GM18517 (cell line): ENCODE measurements around the gene DNAH11.
"Not testable (repeated sequence)": the region's sequence is repeated elsewhere in the genome, so short reads cannot be mapped to it uniquely, and the experiment has no call there.

Source experiments
- ATAC-seq: cut with Tn5 transposase; IDR thresholded peaks from one replicate; pipeline ENCODE4 v1.9.1; 2021; ENCODE audit warnings: mild to moderate bottlenecking, moderate library complexity; ENCODE audit not compliant: unreplicated experiment

Gene DNAH11

GRCh38 chr7:21542891-21543527 lies at the start of gene DNAH11:
DNAH11 (plus strand) TSS chr7:21543039; CDS start chr7:21543246, 207 bp downstream.
- no peak for ATAC-seq

GRCh38 chr7:21495731-21496130 lies 47.1 kb upstream of the DNAH11 start:
- no peak for ATAC-seq

GRCh38 chr7:21497072-21497471 lies 45.8 kb upstream of the DNAH11 start:
- ATAC-seq: no peak

GRCh38 chr7:21500117-21500832 lies 42.6 kb upstream of the DNAH11 start:
- ATAC-seq: no peak

GRCh38 chr7:21504021-21504420 lies 38.8 kb upstream of the DNAH11 start:
- ATAC-seq: no peak

GRCh38 chr7:21507627-21508343 lies 35.1 kb upstream of the DNAH11 start:
- ATAC-seq: no peak

- no peak for ATAC-seq
Measured at GRCh38 chr7:21508538-21508937, 34.3 kb upstream of the DNAH11 start.

GRCh38 chr7:21514062-21514461 lies 28.8 kb upstream of the DNAH11 start:
- no peak for ATAC-seq

GRCh38 chr7:21524680-21525079 lies 18.2 kb upstream of the DNAH11 start:
- ATAC-seq: no peak

GRCh38 chr7:21526007-21526406 lies 16.8 kb upstream of the DNAH11 start:
- ATAC-seq: no peak

GRCh38 chr7:21526448-21526847 lies 16.4 kb upstream of the DNAH11 start:
- no peak for ATAC-seq

GRCh38 chr7:21532485-21532884 lies 10.4 kb upstream of the DNAH11 start:
- not testable (repeated sequence) for ATAC-seq

GRCh38 chr7:21533646-21534045 lies 9.2 kb upstream of the DNAH11 start:
- not testable (repeated sequence) for ATAC-seq

- ATAC-seq: not testable (repeated sequence)
Measured at GRCh38 chr7:21536445-21537118, 6.3 kb upstream of the DNAH11 start.

GRCh38 chr7:21538936-21539495 lies 3.8 kb upstream of the DNAH11 start:
- no peak for ATAC-seq

- ATAC-seq: no peak
Measured at GRCh38 chr7:21543528-21544302, 876 bp downstream of the DNAH11 start.

GRCh38 chr7:21544303-21544656 lies 1.4 kb downstream of the DNAH11 start:
- ATAC-seq: no peak

GRCh38 chr7:21544715-21545114 lies 1.9 kb downstream of the DNAH11 start:
- no peak for ATAC-seq

- no peak for ATAC-seq
Measured at GRCh38 chr7:21547501-21547900, 4.7 kb downstream of the DNAH11 start.

- no peak for ATAC-seq
Measured at GRCh38 chr7:21548491-21548890, 5.7 kb downstream of the DNAH11 start.
